PFSK-1 (cell line): ENCODE data around the gene STIM1.

Source experiments
- POLR2AphosphoS5 ChIP-seq: IDR thresholded peaks from 2 replicates; pipeline ENCODE4 v1.6.1; 2012; ENCODE audit warnings: low read depth, mild to moderate bottlenecking, control low read depth, low read length, moderate library complexity
- REST ChIP-seq, 2 experiments: IDR thresholded peaks; 2 replicates each; pipeline versions ENCODE4 v1.6.1 to v1.8.0; 2011 to 2012; ENCODE audit warnings: low read depth in 2 of 2, low read length in 2 of 2, control low read depth in 1 of 2, inconsistent platforms in 1 of 2, mild to moderate bottlenecking in 1 of 2, moderate library complexity in 1 of 2; ENCODE audit not compliant: insufficient read depth in 1 of 2
- SIN3A ChIP-seq: IDR thresholded peaks from 2 replicates; pipeline ENCODE4 v1.6.1; 2012; ENCODE audit warnings: mild to moderate bottlenecking, low read length, moderate library complexity, borderline replicate concordance; ENCODE audit not compliant: insufficient read depth
- TAF1 ChIP-seq: IDR thresholded peaks from 2 replicates; pipeline ENCODE4 v1.6.1; 2012; ENCODE audit warnings: low read length, control low read depth, borderline replicate concordance; ENCODE audit not compliant: insufficient read depth

GRCh38 chr11:3969613-3970012 lies 114.1 kb downstream of the STIM1 start:
- no peak for TF ChIP-seq REST (IDR thresholded peaks at IDR 0.05; ENCODE audit: insufficient read depth in 1 of 2, low read depth in 2 of 2, low read length in 2 of 2)
- TF ChIP-seq TAF1, result no peak
- no peak for TF ChIP-seq POLR2AphosphoS5
- no peak for TF ChIP-seq SIN3A
